ENCODE data around the gene AP1AR.

GRCh38 chr4:112312610-112313239 lies 81.1 kb downstream of the AP1AR start:
- no peak for TF ChIP-seq CTCF (IDR thresholded peaks at IDR 0.05; ENCODE audit: extremely low read depth in 1 of 2, insufficient read depth in 1 of 2, low read depth in 1 of 2, low read length in 2 of 2)
- TF ChIP-seq POLR2AphosphoS5 (IDR thresholded peaks at IDR 0.05; ENCODE audit: insufficient read depth, low read depth, low read length): no peak
